D721Med (cell line): ENCODE measurements around the gene CPNE1.

Source experiments
- DNase-seq: peaks from one replicate; pipeline ENCODE4 v3.0.0; 2011; ENCODE audit warnings: low spot score; ENCODE audit not compliant: insufficient read length
- FAIRE-seq: peaks from 2 replicates; lab custom pipeline; 2011; peaks lifted over from hg19 to GRCh38; lab: Jason Lieb, UNC
- CTCF ChIP-seq: IDR thresholded peaks from 2 replicates; pipeline ENCODE4 v1.5.1; 2012; ENCODE audit warnings: mild to moderate bottlenecking, control low read depth; ENCODE audit not compliant: insufficient read depth; ENCODE audit errors: missing control alignments

Gene CPNE1

GRCh38 chr20:35637276-35637675 lies 27.4 kb downstream of the CPNE1 start:
- DNase-seq: no peak
- TF ChIP-seq CTCF: no peak
- no peak for FAIRE-seq

- FAIRE-seq: no peak
- no peak for TF ChIP-seq CTCF
- no peak for DNase-seq
Observed at GRCh38 chr20:35636095-35636494, 28.6 kb downstream of the CPNE1 start.

GRCh38 chr20:35635652-35636051 lies 29.0 kb downstream of the CPNE1 start:
- no peak for DNase-seq
- no peak for FAIRE-seq
- TF ChIP-seq CTCF: no peak

GRCh38 chr20:35632539-35633115 lies 32.1 kb downstream of the CPNE1 start:
- no peak for FAIRE-seq
- DNase-seq: no peak
- no peak for TF ChIP-seq CTCF

GRCh38 chr20:35630636-35631035 lies 34.1 kb downstream of the CPNE1 start:
- TF ChIP-seq CTCF: no peak
- FAIRE-seq (no peak), DNase-seq (no peak)

GRCh38 chr20:35629427-35630145 lies 35.1 kb downstream of the CPNE1 start:
- TF ChIP-seq CTCF: no peak
- FAIRE-seq (no peak), DNase-seq (no peak)

- DNase-seq (no peak), FAIRE-seq (no peak)
- TF ChIP-seq CTCF: no peak
Observed at GRCh38 chr20:35627121-35627520, 37.6 kb downstream of the CPNE1 start.
